Umbilical cord (tissue), 2 donors: Measurements from ENCODE around the gene HCCS. TPM values are rescaled to one million over a fixed set of nuclear protein-coding genes. Genes with fewer than 3 reads are reported as not detected.
"Not testable (repeated sequence)": the region's sequence is repeated elsewhere in the genome, so short reads cannot be mapped to it uniquely, and the experiment has no call there.

Source experiments
- DNase-seq: peaks from one replicate; pipeline ENCODE4 v3.0.0-alpha.2; 2015; ENCODE audit warnings: low spot score
- total RNA-seq: library from RNA; depleted of rRNA; stranded (reverse); fragments of >200 nt; gene quantifications from one replicate; pipeline ENCODE4 v1.2.3, GENCODE V29; 2014; ENCODE audit warnings: low replicate concordance; ENCODE audit not compliant: insufficient read depth

HCCS gene
- total RNA-seq, 1 donor from 2014 or later = 9.9 TPM

DNA sequence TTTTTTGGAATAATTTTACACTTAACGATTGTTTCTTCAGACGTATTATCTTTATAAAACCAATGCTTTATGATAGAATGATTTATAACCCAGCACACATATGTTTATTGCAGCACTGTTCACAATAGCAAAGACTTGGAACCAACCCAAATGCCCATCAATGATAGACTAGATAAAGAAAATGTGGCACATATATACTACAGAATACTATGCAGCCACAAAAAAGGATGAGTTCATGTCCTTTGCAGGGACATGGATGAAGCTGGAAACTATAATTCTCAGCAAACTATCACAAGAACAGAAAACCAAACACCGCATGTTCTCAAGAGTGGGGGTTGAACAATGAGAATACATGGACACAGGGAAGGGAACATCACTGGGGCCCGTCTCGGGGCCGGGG, 12.0 kb downstream of the HCCS start:
- DNase-seq = not testable (repeated sequence)

- DNase-seq = no peak
These were observed 13.0 kb downstream of the HCCS start for GRCh38 chrX:11124112-11124511.

DNA sequence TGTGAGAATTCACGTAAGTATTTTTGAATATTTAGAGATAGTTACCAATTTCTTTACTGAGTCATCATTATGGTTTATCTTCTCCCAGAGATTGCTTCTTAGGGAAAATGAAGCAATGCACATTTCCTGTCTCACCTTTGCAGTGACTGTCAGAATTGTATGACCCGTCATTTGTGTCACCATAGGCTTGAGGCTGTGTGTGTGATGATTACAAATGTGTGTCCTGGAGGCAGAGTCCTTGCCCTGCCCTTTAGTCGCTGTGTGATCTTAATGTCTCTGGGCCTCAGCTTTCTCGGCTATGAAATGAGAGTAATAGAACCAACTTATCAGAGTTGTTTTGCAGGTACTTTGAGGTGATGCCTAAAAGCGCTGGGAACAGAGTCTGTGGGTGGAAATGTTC, 13.9 kb downstream of the HCCS start:
- DNase-seq = no peak

DNA sequence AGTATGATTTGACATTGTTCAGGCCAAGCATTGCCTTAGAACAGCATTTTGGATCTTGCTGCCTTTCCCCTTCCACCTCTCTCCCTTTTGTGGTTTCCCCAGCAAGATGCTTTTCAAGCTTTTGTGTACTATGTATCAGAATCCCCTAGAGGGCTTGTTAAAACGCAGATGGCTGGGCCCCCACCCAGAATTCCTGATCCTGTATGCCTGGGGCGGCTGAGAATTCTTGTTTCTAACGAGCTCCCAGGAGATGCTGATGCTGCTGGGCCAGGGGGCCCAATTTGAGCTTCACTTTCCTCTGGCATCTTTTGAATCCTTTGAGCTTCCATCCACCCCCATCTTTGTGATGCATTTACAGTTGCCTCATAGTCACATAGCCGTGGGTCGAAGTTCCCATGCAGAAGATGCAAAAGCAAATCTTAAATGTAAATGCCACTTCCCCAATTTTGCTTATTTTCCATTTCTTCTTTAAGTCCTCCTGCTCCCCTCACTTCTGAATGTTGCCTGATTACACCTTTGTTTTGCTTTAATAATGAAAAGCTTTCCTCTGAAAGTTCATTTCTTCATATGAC, 18.5 kb downstream of the HCCS start:
- no peak for DNase-seq

- DNase-seq = no peak
These were observed 19.0 kb downstream of the HCCS start for GRCh38 chrX:11130136-11130535.

DNA sequence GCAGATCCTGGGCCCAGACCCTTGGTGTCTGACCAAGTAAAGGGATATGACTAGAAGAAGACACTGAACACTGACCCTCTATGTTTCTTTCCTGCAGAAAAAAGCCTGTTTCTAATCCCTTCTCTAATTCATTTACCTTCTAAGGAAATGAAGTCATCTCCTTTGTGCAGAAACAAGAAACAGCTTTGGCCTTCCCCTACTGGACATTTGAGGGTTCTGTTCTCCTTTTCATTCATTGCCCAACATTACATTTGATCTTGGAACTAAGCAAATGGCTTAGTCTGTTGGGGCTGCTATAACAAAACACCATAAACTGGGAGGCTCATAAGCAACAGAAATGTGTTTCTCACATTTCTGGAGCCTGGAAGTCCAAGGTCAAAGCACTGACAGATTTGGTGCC, 20.0 kb downstream of the HCCS start:
- no peak for DNase-seq

DNA sequence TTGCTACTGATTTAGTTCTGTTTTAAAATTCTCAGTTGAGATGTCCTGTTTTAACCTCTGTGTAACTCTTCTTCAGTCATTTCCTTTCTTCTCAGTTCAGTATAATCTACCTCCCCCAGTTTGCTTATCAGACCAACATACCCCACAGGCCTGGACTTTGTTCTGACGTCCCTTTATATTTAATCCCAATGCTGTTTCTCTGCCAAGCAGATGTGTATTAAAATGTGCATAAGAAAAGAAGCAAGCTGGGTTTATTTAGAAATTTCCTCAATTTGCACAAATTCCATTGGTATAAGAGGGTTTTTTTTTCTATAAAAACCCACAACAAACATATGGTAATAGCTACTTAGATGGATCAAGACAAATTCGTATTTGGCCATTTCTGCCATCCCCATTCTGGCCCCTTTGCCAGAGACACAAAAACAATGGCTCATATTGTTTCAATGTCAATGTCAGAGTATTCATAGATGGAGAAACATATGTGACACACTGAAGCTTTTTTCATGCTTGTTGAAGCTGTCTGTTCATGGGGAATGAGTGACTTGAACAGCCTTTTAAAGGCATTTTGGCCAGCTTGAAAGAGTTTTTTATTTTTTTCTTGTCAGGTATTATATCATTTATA, 24.5 kb downstream of the HCCS start:
- peak; percentile 52 for DNase-seq

DNA sequence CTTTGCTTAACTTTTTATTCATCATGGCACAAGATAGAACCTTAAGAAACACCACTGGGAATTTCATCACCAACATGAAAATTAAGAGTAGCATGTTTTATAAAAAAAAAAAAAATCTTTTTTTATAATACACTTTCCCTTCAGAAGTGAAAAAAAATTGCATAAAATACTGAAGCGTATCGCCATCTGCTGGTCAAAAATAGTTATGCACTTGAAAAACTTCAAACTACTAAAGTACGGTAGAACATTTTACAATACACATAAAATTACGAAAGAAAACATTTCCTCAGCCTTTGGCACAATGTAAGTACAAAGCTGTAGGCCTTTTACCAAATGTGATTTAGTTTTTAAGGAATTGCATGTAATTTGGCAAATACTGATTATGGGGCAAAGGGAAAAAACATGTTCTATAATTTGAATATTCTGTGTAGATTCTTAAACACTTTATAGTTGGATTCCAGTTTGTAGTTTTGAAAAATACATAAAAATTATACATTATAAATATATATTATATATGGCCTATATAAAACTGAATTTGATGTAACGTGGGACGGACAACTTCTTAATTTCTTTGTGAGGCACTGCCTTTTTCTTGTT, 26.5 kb downstream of the HCCS start:
- DNase-seq = peak; percentile 43

- no peak for DNase-seq
These were observed 27.6 kb downstream of the HCCS start for GRCh38 chrX:11138498-11139390.

GRCh38 chrX:11143931-11144678, 33.0 kb downstream of the HCCS start:
- DNase-seq = peak; percentile 71

- DNase-seq = no peak
These were observed 35.3 kb downstream of the HCCS start for GRCh38 chrX:11146411-11146810.

DNA sequence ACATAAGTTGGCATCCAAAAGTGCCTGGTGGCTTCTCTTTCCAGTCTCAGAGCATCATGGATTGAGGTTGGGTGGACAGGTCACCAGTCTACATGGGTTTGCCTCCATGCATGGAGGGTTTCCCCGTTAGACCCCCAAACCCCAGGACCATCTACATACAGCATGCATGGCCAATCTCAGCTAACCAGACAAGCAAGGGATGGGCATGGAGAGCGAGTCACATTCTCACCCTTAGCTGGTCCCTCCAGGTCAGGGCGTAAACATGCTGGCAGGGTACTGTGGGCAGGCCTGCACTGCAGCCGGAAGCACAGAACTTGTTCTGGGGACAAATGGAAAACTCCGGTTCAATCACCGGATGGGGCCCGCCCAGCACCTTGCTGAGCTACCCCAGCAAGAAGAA, 37.3 kb downstream of the HCCS start:
- no peak for DNase-seq

DNA sequence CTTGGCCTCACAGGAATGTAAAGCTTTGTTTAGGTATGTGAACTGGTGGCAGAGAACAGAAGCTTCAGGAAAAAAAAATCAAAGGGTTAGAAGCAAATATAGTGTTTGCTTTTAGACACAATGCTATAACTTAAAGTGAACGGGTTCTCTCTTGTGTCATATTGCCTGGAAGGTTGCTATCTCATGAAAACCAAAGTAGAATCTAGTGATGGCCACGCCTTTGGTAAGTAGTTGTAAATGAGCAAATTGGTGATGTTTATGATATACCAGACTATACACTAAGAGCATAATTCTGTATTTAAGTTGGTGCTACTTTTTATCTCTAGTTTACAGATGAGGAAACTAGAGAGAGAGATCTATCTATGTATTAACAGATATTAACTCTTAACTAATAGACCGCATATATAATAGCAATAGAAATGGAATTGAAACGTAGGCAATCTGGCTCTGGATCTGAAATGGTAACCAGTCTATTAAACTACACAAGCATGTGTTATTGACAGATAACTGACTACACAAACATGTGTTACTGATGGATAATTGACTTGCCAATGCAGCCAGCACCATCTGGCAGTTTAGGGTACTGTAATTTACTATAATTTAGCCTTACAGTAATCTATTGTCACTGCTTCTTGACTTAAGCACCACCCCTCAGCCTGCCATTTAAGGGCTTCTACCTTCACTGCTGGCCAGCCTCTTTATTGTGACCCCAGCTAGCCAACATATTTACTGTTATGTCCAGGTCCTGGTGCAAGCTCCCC, 40.8 kb downstream of the HCCS start:
- no peak for DNase-seq

- no peak for DNase-seq
These were observed 48.0 kb downstream of the HCCS start for GRCh38 chrX:11159149-11159548.

DNA sequence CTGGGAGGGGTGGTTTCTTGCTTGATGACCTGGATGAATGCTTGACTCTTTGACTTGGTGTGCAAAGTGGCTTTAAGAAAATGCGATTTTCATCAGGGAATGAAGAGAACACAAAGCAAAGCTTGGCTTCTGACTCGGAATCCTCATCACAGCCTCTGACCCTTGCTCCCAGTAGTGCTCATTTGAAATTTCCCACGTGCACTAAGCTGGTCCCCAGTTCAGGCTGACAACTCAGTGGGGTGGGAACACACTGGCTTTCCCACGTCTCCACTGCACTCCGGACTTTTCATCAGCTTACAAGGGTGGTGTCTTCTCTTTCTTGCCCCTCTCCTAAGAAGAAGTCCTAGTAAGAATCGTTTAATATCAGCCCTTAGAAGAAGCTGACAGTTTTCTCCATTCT, 53.3 kb downstream of the HCCS start:
- no peak for DNase-seq

DNA sequence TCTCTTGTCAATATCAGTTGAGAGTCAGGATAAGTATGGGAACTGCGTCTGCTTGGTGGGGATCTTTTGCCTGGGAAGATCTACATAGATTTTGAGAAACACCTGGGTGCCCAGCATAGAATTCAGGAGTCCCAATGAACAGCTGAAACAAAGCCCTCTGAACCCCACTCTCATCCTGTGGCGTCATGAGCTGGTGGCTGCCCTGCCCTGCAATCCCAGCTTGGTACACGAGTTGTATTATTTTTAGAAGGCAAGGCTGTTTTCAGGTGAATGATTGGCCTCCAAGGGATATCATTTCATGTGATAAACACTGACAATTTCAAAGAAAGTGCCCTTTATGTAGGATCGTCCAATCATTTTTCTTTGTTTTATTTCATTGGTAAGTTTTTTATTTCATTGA, 60.8 kb downstream of the HCCS start:
- no peak for DNase-seq

- no peak for DNase-seq
These were observed 61.3 kb downstream of the HCCS start for GRCh38 chrX:11172415-11172814.
